Medulla oblongata (tissue), 1 donor: Measurements from ENCODE around the gene CRKL.
"Not testable (repeated sequence)": the region's sequence is repeated elsewhere in the genome, so short reads cannot be mapped to it uniquely, and the experiment has no call there.

Experiments used
- DNase-seq: peaks from one replicate; pipeline ENCODE4 v3.0.0-alpha.2; 2015; ENCODE audit errors: extremely low spot score

The CRKL gene

DNA sequence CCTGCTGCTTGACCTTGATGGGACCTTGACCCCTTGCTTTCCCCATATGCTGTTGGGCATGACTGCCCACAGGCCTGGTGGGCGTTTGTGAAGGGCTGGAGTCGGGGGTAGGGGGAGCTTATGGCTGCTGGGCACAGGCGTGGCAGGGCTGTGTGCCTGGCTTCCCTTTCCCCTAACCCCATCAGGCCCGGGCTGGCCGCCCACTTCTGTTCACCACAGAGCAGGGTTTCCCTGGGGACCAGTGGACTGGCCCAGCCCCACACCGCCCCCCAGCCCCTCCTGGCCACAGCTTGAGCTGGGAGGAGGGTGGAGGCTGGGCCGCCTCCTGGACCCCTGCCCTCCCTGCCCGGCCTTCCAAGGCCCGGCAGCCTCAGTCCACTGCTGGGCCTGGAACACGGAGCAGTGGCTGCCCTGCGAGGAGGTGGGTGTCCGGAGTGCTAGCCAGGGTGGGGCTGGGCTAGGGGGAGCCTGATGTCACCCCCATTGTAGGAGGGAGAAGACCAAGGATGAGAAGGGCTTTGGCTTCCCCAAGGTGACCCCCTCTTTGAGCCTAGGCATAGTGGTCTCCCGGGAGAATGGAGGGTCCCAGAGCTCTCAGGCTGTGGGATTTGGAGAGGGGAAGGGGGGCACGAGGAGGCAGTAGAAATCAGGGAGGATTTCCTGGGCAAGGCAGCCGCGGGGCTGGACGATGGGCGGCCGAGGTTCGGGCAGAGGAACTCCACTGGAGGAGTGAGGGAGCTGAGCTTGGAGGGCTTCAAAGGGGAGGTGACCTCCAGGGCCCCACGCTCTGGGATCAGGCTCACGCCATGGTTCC is 49.9 kb downstream of the CRKL start, which contains the start of gene AIFM3:
Gene AIFM3, plus strand, starts transcription at position 373 of the 814 bp plus-strand sequence. CDS start 690 bp downstream, outside the sequence.
- DNase-seq, result peak; percentile 53

DNA sequence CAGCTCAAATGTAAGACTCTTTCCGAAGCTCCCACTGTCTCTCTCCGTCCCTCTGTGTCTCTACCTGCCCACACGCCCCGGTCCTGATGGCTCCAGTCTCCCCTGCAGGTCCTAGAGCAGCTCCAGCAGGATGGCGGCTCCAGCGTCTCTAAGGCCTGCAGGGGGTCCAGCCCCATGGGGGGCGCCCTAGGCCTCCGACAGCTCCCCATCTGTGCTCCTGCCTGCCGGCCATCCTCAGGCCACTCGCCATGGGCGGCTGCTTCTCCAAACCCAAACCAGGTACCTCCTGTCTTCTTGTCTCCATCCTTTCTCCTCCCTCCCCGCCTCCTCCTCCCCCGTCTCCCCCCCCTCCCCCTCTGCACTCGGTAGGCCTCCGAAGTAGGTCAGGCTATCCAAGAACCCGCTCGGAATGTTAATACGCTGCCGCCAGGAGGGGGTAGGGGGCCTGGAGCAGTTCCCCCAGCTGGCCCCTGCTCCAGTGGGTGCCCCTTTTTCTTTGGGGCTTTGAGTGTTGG is 50.5 kb downstream of the CRKL start:
- no peak for DNase-seq

DNA sequence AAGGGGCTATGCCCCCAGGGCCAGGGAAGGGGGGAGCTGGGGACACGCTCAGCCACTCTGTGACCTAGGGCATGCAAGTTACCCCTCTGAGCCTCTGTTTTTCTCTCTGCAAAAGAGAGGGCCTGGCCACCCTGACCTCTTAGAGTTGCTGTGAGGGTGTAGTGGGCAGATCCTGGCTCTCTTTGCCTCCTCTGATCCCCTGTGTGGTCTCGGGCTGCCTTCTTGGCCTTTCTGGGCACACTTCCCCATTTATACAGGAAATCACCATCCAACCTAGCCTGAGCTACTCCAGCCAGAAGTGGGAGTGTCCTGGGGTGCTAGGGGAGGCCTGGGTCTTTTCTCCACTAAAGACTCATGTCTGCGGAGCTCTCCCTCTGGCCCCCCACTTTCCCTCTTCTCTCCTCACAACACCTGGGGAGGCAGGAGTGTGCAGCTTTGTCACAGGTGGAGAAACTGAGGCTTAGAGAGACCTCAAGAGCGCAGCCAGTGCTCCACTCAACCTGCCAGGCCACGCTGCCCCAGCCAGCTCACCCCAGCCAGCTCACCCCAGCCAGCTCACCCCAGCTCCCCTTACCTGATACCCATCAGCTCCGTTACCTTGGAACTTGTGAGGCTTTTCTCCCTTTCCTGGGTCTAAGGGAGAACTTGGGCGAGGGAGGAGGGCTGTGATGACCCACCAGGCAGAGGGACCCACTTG is 51.2 kb downstream of the CRKL start:
- no peak for DNase-seq

DNA sequence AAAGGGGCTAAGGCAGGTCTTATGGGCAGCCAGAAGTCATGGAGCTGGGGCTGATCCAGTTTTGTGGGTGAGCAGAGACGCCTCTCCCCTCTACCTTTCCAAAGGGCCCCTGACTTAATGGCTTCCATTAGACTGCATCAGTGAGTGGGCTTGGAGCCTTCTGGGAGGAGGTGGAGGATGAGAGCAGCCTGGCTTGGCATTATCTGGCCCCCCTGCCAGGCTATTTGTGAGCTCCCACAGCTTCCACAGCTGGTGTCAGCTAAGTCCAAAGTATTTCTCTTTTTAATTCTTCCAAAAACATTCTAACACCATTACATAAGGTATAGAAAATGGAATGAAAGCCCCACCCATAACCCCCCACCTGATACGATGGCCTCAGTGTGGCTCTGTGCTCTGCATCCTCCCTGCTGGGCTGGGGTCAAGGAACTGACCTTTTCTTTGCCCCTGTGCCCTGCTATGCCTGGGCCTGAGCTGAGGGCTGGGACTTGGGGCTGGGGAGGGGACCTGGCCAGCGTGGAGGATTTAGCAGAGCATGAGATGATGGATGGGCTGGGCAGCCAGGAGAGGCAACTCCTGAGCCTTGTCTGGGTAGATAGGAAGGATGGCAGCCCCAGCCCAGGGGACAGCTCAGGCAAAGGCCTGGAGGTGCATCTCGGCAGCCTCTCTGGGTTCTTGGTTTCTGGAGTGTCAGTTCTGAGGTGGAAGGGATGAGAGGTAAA is 53.9 kb downstream of the CRKL start:
- DNase-seq, result no peak

DNA sequence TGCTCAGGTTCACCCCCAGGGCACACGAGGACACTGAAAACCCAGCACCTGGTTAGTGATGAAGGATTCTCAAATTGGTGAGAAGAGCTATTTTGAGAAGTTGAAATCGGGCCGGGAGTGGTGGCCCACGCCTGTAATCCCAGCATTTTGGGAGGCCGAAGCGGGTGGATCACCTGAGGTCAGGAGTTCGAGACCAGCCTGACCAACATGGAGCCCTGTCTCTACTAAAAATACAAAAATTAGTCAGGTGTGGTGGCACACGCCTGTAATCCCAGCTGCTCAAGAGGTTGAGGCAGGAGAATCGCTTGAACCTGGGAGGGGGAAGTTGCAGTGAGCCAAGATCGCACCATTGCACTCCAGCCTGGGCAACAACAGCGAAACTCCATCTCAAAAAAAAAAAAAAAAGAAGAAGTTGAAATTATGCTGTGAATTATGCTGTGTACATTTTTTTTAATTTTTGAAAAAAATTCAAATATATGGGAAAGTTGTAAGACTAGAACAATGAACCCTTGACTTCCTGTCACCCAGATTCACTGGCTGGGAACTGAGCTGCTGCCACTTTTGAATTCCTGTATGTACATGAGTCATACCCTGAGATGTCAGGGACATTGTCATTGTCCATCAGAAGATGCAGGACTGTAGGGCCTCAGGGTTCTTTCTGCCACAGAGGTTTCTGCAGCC is 54.9 kb downstream of the CRKL start:
- DNase-seq, result not testable (repeated sequence)

DNA sequence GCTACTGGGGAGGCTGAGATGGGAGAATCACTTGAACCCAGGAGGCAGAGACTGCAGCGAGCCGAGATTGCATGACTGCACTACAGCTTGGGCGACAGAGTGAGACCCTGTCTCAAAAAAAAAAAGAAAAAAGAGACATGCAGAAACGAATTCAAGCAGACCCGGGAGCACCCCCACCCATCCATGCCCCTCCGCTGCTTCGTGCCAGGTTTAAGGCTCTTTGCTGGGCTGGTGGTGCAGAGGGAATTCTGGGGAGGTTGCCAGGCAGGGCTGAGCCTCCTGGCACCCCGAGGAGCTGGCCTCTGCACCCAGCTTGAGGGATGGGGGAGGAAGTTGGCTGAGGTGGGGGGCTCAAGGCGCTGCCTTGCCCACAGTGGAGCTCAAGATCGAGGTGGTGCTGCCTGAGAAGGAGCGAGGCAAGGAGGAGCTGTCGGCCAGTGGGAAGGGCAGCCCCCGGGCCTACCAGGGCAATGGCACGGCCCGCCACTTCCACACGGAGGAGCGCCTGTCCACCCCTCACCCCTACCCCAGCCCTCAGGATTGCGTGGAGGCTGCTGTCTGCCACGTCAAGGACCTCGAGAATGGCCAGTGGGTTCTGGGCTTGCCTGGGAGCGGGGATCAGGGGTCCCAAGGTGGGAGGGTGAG is 55.8 kb downstream of the CRKL start:
- DNase-seq, result no peak

DNA sequence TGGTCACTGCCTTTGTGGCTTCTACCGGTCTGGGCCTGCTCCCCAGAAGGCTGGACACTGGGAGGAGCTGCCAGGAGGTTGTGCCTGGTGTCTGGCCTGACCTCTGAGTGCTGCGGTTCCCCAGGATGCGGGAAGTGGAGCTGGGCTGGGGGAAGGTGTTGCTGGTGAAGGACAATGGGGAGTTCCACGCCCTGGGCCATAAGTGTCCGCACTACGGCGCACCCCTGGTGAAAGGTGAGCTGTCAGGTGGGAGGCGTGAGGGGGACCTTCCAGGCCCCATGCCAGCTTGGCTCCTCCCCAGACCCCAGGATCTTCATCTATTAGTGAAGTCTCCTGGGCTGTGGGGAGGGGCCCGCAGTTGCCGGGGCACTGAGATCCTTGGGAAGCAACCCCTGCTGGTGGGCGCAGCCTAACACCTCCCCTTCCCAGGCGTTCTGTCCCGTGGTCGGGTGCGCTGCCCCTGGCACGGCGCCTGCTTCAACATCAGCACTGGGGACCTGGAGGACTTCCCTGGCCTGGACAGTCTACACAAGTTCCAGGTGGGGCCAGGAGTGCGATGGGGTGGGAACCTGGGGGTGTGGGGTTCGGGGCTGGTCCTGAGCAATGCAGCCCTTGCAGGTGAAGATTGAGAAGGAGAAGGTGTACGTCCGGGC is 56.6 kb downstream of the CRKL start:
- DNase-seq, result no peak

DNA sequence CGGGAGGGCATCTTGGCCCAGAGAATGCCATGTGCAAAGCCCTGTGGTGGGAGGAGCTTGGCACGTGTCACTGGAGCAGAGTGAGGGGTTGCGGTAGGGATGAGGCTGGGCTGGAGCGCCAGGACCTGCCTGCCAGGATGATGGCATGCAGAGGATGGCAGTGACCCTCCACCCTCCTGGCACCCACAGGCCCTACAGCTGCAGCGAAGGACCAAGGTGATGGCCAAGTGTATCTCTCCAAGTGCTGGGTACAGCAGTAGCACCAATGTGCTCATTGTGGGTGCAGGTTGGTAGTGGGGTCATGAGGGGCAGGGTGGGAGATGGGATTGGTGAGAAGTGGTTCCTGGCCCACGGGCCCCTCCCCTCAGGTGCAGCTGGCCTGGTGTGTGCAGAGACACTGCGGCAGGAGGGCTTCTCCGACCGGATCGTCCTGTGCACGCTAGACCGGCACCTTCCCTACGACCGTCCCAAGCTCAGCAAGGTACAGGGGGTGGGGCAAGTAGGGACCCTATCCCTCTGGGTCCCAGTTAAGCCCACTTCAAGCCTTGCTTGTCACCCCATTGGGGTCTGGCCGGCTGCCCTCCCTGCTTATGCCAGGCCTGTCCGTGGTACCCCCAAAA is 57.2 kb downstream of the CRKL start:
- DNase-seq, result no peak

DNA sequence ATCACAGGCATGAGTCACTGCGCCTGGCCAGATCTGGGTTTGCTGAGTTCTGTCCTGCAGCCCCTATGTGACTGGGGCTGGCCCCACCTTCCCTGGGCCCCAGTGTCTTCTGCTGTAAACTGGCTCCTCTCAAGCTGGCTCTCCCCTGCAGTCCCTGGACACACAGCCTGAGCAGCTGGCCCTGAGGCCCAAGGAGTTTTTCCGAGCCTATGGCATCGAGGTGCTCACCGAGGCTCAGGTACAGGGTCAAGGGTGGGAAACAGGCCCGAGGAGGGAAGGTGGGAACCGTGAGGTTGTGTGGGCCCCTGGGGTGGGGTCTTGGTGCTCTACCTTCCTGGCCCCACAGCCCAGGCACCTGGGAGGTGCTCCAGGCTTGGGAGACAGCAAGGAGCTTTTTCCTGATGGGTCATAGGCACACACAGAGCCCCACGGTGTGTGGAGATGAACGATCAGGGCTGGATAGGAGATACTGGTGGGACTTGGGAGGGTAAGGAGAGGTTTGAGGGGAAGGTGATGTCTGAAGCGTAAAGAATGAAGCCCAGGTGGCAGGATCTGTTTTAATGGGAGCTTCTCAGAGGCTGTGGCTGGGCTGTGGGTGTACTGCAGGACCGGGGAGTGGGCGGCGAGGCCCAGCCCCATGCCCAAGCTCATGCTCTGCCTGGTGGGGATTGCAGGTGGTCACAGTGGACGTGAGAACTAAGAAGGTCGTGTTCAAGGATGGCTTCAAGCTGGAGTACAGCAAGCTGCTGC is 58.5 kb downstream of the CRKL start:
- no peak for DNase-seq

DNA sequence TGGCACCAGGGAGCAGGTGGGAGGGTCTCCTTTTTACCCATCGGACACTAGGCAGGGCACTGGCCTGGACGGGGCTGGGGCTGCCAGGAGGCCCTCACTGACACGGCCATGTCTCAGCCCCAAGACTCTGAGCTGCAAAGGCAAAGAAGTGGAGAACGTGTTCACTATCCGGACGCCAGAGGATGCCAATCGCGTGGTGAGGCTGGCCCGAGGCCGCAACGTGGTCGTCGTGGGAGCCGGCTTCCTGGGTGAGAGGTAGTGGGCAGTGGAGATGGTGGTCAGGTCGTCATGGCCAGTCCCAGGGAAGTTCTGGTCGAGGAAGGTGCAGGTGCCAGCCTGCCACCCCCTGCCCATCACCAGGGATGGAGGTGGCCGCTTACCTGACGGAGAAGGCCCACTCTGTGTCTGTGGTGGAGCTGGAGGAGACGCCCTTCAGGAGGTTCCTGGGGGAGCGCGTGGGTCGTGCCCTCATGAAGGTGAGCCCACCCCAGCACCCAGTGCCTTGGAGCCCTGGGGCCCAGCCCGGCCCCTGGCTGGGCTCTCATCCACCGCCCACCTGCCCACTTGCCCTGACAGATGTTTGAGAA is 59.2 kb downstream of the CRKL start:
- DNase-seq, result no peak

DNA sequence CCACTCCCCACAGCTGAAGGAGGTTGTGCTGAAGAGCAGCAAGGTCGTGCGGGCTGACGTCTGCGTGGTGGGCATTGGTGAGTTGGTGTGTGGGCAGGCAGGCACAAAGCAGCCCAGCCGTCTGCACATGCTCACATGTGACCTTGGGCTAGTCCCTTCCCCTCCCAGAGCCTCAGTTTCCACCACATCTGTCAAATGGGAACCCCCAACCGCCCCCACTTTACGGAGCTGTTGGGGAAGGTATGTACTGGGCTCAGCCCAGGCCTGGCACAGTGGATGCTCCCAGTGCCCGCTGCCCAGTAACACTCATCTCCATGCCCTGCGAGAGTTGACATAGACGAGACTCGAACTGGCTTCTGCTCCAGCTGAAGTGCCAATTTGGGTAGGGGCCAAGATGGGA is 59.8 kb downstream of the CRKL start:
- DNase-seq, result no peak

DNA sequence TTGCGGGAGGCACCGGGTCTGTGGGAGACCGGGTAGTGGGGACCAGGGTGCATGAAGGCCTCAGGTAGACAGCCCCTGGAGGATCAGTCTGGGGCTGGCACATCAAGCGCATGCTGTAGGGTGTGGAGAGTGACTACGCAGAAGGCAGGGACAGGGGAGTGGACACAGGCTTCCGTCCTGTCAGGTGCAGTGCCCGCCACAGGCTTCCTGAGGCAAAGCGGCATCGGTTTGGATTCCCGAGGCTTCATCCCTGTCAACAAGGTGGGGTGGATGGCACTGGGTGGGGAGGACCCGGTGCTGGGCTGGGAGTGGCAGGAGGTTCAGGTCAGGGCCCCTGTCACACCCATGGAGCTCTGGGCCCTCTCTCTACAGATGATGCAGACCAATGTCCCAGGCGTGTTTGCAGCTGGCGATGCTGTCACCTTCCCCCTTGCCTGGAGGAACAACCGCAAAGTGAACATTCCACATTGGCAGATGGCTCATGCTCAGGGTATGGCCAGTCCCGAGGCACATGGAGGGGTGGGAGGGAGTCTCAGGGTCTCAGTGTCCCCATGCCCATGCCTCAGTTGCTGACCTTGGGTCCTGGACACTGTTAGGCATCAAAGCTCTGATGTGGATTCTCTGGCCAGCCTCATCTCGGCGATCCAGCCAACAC is 60.4 kb downstream of the CRKL start:
- no peak for DNase-seq

DNA sequence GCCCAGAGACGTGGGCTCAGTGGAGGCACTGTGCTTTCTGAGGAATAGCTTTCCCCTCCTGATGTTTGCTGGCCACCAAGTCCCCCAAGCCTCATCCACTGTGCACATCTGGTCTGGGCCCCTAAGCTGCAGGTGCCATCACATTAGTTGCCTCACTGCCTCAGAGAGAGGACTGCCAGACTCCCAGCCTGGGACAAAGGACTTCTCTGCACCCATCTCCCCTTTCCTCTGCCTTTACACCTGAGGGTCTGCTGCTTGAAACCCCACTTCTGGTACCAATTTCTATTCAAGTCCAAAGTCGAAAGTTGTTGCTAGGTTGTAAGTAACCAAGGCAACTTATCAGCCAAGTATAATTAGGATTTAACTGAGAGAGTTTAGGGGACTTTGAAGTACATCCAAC is 61.2 kb downstream of the CRKL start:
- DNase-seq, result no peak

DNA sequence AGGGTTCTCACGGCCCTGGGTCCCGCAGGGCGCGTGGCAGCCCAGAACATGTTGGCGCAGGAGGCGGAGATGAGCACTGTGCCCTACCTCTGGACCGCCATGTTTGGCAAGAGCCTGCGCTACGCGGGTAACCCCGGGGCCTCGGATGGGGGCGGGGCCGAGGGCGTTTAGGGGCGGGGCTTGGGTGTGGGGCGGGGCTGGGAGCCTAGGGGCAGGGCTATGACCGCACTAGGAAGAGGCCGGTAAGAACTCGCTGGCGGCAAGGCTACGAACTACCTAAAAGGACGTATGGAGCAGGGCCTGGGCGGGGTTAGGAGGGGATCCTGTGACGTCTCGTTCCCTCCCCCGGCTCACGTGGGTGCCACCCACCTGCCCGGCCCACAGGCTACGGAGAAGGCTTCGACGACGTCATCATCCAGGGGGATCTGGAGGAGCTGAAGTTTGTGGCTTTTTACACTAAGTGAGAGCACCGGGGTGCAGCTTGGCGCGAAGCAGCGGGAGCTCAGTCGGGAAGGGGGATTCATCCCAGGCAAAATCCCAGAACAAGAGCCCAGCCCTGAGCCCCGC is 62.1 kb downstream of the CRKL start:
- DNase-seq, result no peak

DNA sequence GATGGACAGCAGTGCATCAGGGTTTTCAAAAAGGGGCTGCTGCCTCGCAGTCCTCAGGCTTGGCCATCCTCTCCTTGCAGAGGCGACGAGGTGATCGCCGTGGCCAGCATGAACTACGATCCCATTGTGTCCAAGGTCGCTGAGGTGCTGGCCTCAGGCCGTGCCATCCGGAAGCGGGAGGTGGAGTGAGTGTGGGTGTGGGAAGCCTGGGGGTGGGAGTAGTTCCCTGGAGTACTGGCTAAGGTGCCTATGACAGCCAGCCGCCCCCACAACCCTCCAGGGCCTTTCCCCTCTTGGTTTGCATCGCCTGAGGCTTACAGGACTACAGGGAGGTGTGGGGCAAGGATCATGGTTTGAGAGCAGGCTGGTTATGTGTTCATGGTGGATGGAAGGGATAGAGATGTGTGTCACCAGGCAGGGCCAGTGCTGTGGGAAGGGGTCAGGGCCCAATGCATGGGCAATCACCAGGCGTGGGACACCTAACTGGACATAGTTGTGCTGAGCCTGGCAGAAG is 62.8 kb downstream of the CRKL start:
- no peak for DNase-seq

DNA sequence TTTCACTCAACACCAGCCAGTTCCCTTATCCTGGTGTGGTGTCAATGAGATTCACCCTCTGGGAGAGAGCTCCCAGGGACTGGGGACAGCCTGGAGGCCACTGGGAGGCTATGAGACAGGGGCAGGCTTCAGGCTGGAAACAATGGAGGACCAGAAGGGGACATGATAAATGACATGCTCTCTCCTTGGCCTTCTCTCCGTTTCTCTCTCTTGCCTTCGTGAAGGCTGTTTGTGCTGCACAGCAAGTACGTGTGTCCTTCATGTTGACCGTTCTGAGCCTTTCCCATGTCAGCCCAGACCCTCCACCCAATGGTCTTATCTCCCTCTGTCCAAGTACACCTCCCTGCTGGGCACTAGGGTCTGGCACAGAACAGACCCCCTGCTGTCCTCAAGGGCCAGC is 63.3 kb downstream of the CRKL start:
- DNase-seq, result no peak

DNA sequence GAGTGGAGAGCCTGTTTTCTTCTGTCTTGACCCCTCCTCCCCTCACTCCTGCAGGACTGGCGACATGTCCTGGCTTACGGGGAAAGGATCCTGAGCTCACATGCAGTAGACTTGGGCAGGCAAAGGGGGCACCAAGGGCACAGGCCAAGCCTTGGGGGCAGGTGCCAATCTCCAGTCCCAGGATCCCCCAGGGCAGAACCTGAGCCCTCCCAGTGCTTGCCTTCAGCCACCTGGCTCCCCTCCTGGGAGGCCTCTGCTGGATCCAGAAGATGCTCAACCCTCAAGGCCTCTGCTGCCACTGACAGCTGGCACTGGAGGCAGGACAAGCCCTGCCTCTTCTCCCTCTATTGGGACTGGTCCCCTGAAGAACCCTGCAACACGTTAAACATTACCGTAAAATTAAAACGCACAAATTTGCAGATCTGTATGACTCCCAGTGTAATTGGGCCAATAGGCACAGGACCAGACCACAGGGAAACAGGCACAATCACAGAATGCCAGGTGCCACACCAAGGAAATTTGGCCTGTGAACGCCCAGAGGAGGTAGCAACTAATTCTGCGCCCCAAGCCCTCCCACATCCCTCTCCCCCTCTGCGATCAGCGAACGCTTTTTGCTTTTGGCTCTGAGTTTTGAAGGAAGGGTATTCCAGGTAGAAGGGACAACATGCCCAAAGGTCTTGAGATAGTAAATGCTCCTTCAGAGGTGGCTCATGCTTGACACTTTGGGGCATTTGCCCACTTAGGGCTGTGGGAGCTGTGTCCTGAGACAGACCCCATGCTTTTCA is 63.9 kb downstream of the CRKL start:
- DNase-seq, result no peak
